Brain microvascular endothelial cell (primary cell): ENCODE measurements around the gene TMCO4.
A peak's percentile ranks its signal among the peaks of the same experiment; 100 is the strongest.
"Not testable (repeated sequence)": the region's sequence is repeated elsewhere in the genome, so short reads cannot be mapped to it uniquely, and the experiment has no call there.

Experiments
- DNase-seq: peaks from one replicate; pipeline ENCODE4 v3.0.0-alpha.2; 2020
- H3K27ac ChIP-seq: fragments of 250-450 bp; sonication (Bioruptor Pico); 2 replicates; pipeline ENCODE4 v1.5.1; 2020; ENCODE audit warnings: mild to moderate bottlenecking, moderate library complexity
- H3K27me3 ChIP-seq: fragments of 250-450 bp; sonication (Bioruptor Pico); replicated peaks from 2 replicates; pipeline ENCODE4 v1.5.1; 2020; ENCODE audit warnings: mild to moderate bottlenecking
- H3K36me3 ChIP-seq: fragments of 250-450 bp; sonication (Bioruptor Pico); replicated peaks from 2 replicates; pipeline ENCODE4 v1.5.1; 2020; ENCODE audit warnings: mild to moderate bottlenecking
- H3K4me3 ChIP-seq: 2 replicates; pipeline ENCODE4 v1.5.1; 2011; ENCODE audit warnings: low read depth, mild to moderate bottlenecking, control low read depth, low read length, moderate library complexity
- in situ Hi-C: cut with HindIII; loops from 2 replicates; pipeline ENCODE4 v1.10.0; 2017; ENCODE audit warnings: low sequenced_read_pairs, low pct_ligation_motif_present
- TF ChIP-seq, protein P1 (sequence below): IDR thresholded peaks from 2 replicates; pipeline ENCODE4 v1.5.1; 2011; ENCODE audit warnings: low read depth, mild to moderate bottlenecking, moderate library complexity, low read length, control low read depth, inconsistent platforms; ENCODE audit errors: missing control alignments

Gene TMCO4

DNA sequence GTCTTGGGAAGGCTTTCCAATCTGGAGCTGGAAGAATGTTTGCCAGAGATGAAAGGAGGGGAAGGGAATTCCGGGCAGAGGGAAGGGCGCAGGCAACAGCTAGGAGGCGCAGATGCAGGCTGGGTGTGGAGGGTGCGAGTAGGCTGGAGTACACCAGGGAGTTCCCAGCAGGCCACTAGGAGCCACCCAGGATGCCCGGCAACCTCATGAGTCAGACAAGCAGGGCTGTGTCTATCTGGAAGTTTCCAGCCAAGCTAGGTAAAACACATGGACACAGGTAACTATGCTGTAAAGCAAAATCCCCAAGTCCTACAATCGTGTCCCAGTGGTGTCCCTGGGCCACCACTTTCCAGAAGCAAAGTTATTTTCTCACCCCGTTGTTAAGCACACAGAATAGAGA lies 156.6 kb downstream of the TMCO4 start:
- no peak overlapping the region for H3K27ac ChIP-seq
- H3K27me3 ChIP-seq = no peaks in the 10 kb centered on the region
- TF ChIP-seq, protein P1, sequence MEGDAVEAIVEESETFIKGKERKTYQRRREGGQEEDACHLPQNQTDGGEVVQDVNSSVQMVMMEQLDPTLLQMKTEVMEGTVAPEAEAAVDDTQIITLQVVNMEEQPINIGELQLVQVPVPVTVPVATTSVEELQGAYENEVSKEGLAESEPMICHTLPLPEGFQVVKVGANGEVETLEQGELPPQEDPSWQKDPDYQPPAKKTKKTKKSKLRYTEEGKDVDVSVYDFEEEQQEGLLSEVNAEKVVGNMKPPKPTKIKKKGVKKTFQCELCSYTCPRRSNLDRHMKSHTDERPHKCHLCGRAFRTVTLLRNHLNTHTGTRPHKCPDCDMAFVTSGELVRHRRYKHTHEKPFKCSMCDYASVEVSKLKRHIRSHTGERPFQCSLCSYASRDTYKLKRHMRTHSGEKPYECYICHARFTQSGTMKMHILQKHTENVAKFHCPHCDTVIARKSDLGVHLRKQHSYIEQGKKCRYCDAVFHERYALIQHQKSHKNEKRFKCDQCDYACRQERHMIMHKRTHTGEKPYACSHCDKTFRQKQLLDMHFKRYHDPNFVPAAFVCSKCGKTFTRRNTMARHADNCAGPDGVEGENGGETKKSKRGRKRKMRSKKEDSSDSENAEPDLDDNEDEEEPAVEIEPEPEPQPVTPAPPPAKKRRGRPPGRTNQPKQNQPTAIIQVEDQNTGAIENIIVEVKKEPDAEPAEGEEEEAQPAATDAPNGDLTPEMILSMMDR = peak; percentile 34
- no peaks in the 10 kb centered on the region for H3K36me3 ChIP-seq
- DNase-seq = peak; percentile 35
- in situ Hi-C loops = loop anchor here (25.0 kb wide), 1 partner anchor 256 kb away; no protein-coding TSS in a partner anchor
- H3K4me3 ChIP-seq = peak overlapping the region; percentile 54

DNA sequence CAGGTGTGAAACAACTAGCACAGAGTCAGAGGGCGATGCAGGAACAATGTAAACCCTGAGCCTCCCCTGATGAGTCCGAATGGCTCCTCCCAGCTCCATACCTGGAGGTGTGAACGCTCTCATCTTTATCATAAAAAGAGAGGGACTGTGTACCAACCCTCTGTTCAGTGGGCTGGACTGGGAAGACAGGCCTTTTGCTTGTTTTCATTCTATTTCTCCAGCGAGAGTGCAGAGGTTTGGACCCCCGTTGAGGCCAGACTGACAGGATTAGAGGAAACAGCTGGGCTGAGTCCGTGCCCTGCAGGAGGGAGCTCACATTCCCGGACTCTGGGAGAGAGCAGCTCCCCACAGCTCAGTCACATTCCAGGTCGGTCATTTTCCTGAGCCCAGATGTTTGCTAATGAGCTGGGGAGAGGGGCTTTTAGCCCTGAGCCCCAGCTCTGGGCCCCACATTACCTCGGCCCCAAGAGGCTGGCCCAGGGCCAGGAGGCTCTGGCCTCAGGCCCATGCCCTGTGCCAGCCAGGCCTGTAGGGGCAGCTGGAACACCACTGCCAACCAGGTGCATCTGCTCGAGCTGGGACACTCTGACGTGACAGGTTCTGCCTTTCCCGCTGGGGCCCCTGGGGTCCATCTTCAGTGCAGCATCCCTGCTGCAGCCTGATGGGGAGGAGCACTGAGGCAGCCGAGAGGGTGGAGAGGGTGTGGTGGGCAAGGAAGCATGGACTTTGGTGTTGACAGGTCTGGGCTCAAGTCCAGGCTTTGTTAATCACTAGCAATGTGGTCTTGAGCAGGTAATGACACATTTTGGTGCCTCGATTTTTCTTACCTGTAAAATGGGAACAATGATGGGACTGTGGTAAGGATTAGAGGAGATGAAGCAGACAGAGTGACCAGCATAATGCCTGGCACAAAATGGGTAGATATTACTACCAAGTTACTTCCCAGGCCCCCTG lies 159.1 kb downstream of the TMCO4 start:
- Histone ChIP-seq H3K27ac (no peak overlapping the region), H3K27me3 (no peaks in the 10 kb centered on the region), H3K36me3 (no peaks in the 10 kb centered on the region), H3K4me3 (no peak overlapping the region)
- DNase-seq = peak; percentile 37
- in situ Hi-C loops = loop anchor here (25.0 kb wide), 1 partner anchor 253 kb away; no protein-coding TSS in a partner anchor
- TF ChIP-seq, protein P1 = peak; percentile 1

DNA sequence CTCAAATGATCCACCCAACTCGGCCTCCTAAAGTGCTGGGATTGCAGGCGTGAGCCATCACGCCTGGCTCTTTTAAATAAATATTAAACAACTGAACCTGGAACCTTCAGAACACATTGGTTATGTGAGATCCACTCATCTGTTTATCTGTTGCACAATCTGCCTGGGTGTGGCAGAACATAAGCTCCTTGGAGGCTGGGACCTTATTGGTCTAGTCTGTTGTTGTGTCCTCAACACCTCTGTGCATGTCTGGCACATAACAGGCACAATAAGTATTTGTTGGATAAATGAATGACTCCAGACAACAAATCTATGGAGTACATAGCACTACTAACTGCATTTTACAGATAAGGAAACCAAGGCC lies 159.7 kb downstream of the TMCO4 start:
- DNase-seq = no peak
- Histone ChIP-seq H3K27ac (no peak overlapping the region), H3K36me3 (no peaks in the 10 kb centered on the region), H3K4me3 (no peak overlapping the region), H3K27me3 (no peaks in the 10 kb centered on the region)
- in situ Hi-C loops = loop anchor here (10.0 to 25.0 kb wide), 2 partner anchors 155 to 253 kb away; partner anchors contain the start of gene CAPZB
- TF ChIP-seq, protein P1 = no peak

DNA sequence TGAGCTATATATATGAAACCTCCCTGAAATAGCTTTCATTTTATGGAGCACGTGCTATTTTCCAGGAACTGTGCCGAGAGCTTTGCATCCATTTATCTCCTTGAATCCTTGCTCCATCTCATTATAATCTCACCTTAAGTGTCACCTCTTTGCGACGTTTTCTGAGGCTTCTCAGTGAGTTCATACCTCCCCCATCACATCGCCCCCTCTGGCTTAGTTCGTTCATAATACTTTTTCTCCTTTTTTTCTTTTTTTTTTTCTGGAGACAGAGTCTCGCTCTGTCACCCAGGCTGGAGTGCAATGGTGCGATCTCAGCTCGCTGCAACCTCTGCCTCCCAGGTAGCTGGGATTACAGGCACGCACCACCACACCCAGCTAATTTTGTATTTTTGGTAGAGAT lies 160.5 kb downstream of the TMCO4 start:
- not testable (repeated sequence) for H3K36me3 ChIP-seq, DNase-seq, H3K27ac ChIP-seq, H3K4me3 ChIP-seq, H3K27me3 ChIP-seq
- TF ChIP-seq, protein P1 = peak; percentile 15
- in situ Hi-C loops = loop anchor here (10.0 to 25.0 kb wide), 2 partner anchors 154 to 252 kb away; partner anchors contain the start of gene CAPZB

DNA sequence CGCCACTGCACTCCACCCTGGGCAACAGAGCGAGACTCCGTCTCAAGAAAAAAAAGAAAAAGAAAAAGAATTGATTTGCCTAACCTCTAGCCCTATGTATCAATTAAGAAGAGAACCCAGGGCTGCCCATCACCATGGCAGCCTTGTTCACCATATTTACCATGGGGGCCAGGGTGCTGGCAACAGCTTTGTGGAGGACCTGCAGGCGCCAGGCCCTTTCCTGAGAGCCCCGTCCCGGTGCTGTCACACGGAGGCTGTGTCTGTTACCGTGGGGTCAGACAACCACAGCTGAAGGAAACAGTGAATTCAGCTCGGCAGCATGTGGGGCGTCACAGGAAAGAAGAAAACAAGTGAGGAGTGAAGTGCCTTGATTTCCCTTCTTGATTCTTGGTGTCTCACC lies 162.1 kb downstream of the TMCO4 start:
- H3K36me3 ChIP-seq = no peaks in the 10 kb centered on the region
- no peak overlapping the region for H3K27ac ChIP-seq
- in situ Hi-C loops = loop anchor here (10.0 to 25.0 kb wide), 2 partner anchors 153 to 250 kb away; partner anchors contain the start of gene CAPZB
- H3K27me3 ChIP-seq = no peaks in the 10 kb centered on the region
- TF ChIP-seq, protein P1 = no peak
- no peak for DNase-seq
- no peak overlapping the region for H3K4me3 ChIP-seq

DNA sequence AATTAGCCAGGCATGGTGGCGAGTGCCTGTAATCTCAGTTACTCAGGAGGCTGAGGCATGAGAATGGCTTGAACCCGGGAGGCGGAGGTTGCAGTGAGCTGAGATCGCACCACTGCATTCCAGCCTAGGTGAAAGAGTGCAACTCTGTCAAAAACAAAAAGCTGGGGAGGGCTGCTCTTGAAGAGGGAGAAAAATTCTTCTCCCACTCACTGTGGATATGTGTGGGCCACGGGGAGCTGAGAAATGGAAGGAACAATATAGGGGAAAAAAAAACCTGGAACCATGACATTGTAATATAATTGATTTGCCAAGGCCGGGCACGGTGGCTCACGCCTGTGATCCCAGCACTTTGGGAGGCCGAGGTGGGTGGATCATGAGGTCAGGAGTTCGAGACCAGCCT lies 163.0 kb downstream of the TMCO4 start:
- H3K27me3 ChIP-seq, H3K4me3 ChIP-seq, H3K36me3 ChIP-seq, H3K27ac ChIP-seq, DNase-seq: not testable (repeated sequence)
- in situ Hi-C loops = loop anchor here (10.0 to 25.0 kb wide), 2 partner anchors 152 to 249 kb away; partner anchors contain the start of gene CAPZB
